HEK293 (cell line): ENCODE measurements around the gene DHX16.
A peak's percentile ranks its signal among the peaks of the same experiment; 100 is the strongest.

Experiments used
- BCL11B ChIP-seq: fragments of 450-650 bp; formaldehyde crosslinking; IDR thresholded peaks from 2 replicates; pipeline ENCODE4 v1.5.1; 2016; ENCODE audit warnings: low read depth, missing biosample characterization, missing genetic modification characterization
- GLI2 ChIP-seq: fragments of 450-650 bp; formaldehyde crosslinking; IDR thresholded peaks from 2 replicates; pipeline ENCODE4; 2017; ENCODE audit warnings: missing biosample characterization, missing genetic modification characterization, low read depth, borderline replicate concordance
- GLIS2 ChIP-seq: fragments of 450-650 bp; formaldehyde crosslinking; IDR thresholded peaks from 2 replicates; pipeline ENCODE4 v1.5.1; 2016; ENCODE audit warnings: missing biosample characterization, missing genetic modification characterization
- MEIS1 ChIP-seq: sonication (generic); formaldehyde crosslinking; IDR thresholded peaks from 2 replicates; pipeline ENCODE4 v1.8.1; 2022; ENCODE audit warnings: missing genetic modification reagents, mild to moderate bottlenecking, borderline replicate concordance
- OVOL3 ChIP-seq: fragments of 450-650 bp; formaldehyde crosslinking; IDR thresholded peaks from 2 replicates; pipeline ENCODE4 v1.5.1; 2016; ENCODE audit warnings: missing biosample characterization, missing genetic modification characterization
- RBAK ChIP-seq: fragments of 450-650 bp; formaldehyde crosslinking; IDR thresholded peaks from 2 replicates; pipeline ENCODE4 v1.5.1; 2016; ENCODE audit warnings: missing biosample characterization, missing genetic modification characterization
- TRIM28 ChIP-seq: IDR thresholded peaks from 2 replicates; pipeline ENCODE4 v1.6.1; 2011; ENCODE audit warnings: low read length, control low read depth, borderline replicate concordance
- TSHZ1 ChIP-seq: fragments of 450-650 bp; formaldehyde crosslinking; IDR thresholded peaks from 2 replicates; pipeline ENCODE4 v1.5.1; 2016; ENCODE audit warnings: missing biosample characterization, missing genetic modification characterization, borderline replicate concordance
- ZBTB17 ChIP-seq: fragments of 450-650 bp; formaldehyde crosslinking; IDR thresholded peaks from 2 replicates; pipeline ENCODE4 v1.5.1; 2016; ENCODE audit warnings: missing biosample characterization, missing genetic modification characterization
- ZNF140 ChIP-seq: fragments of 450-650 bp; formaldehyde crosslinking; IDR thresholded peaks from 2 replicates; pipeline ENCODE4 v1.5.1; 2016; ENCODE audit warnings: missing biosample characterization, missing genetic modification characterization
- ZNF157 ChIP-seq: fragments of 450-650 bp; formaldehyde crosslinking; IDR thresholded peaks from 2 replicates; pipeline ENCODE4 v1.5.1; 2016; ENCODE audit warnings: missing biosample characterization, missing genetic modification characterization
- ZNF169 ChIP-seq: fragments of 450-650 bp; formaldehyde crosslinking; IDR thresholded peaks from 2 replicates; pipeline ENCODE4 v1.5.1; 2016; ENCODE audit warnings: missing biosample characterization, missing genetic modification characterization
- ZNF184 ChIP-seq: fragments of 450-650 bp; IDR thresholded peaks from 2 replicates; pipeline ENCODE4 v1.5.1; 2018; ENCODE audit warnings: missing biosample characterization, mild to moderate bottlenecking, missing genetic modification characterization
- ZNF2 ChIP-seq: fragments of 450-650 bp; formaldehyde crosslinking; IDR thresholded peaks from 2 replicates; pipeline ENCODE4 v1.5.1; 2016; ENCODE audit warnings: missing biosample characterization, missing genetic modification characterization
- ZNF214 ChIP-seq: fragments of 450-650 bp; formaldehyde crosslinking; IDR thresholded peaks from 2 replicates; pipeline ENCODE4 v1.5.1; 2017; ENCODE audit warnings: missing biosample characterization, mild to moderate bottlenecking, missing genetic modification characterization, borderline replicate concordance
- ZNF26 ChIP-seq: fragments of 450-650 bp; formaldehyde crosslinking; IDR thresholded peaks from 2 replicates; pipeline ENCODE4 v1.5.1; 2016; ENCODE audit warnings: missing biosample characterization, missing genetic modification characterization
- ZNF335 ChIP-seq: fragments of 450-650 bp; formaldehyde crosslinking; conservative IDR thresholded peaks from 2 replicates; pipeline ENCODE4 v1.5.1; 2016; ENCODE audit warnings: missing biosample characterization, missing genetic modification characterization
- ZNF473 ChIP-seq: fragments of 450-650 bp; formaldehyde crosslinking; IDR thresholded peaks from 2 replicates; pipeline ENCODE4 v1.5.1; 2017; ENCODE audit warnings: missing biosample characterization, missing genetic modification characterization
- ZNF488 ChIP-seq: fragments of 450-650 bp; formaldehyde crosslinking; IDR thresholded peaks from 2 replicates; pipeline ENCODE4 v1.5.1; 2016; ENCODE audit warnings: missing biosample characterization, missing genetic modification characterization
- ZNF549 ChIP-seq: fragments of 450-650 bp; IDR thresholded peaks from 2 replicates; pipeline ENCODE4 v1.5.1; 2018; ENCODE audit warnings: missing biosample characterization, missing genetic modification characterization, mild to moderate bottlenecking, inconsistent platforms, moderate library complexity
- ZNF580 ChIP-seq: fragments of 450-650 bp; formaldehyde crosslinking; IDR thresholded peaks from 2 replicates; pipeline ENCODE4 v1.5.1; 2016; ENCODE audit warnings: missing biosample characterization, missing genetic modification characterization
- ZNF624 ChIP-seq: fragments of 450-650 bp; formaldehyde crosslinking; IDR thresholded peaks from 2 replicates; pipeline ENCODE4 v1.5.1; 2017; ENCODE audit warnings: missing biosample characterization, missing genetic modification characterization
- ZNF645 ChIP-seq: fragments of 450-650 bp; formaldehyde crosslinking; IDR thresholded peaks from 2 replicates; pipeline ENCODE4; 2016; ENCODE audit warnings: missing biosample characterization, missing genetic modification characterization
- ZNF692 ChIP-seq: fragments of 450-650 bp; formaldehyde crosslinking; IDR thresholded peaks from 2 replicates; pipeline ENCODE4 v1.5.1; 2016; ENCODE audit warnings: missing biosample characterization, missing genetic modification characterization
- ZNF837 ChIP-seq: fragments of 450-650 bp; formaldehyde crosslinking; IDR thresholded peaks from 2 replicates; pipeline ENCODE4 v1.5.1; 2016; ENCODE audit warnings: missing biosample characterization, missing genetic modification characterization
- ZSCAN18 ChIP-seq: fragments of 450-650 bp; formaldehyde crosslinking; IDR thresholded peaks from 2 replicates; pipeline ENCODE4 v1.5.1; 2016; ENCODE audit warnings: missing biosample characterization, missing genetic modification characterization
- ZSCAN23 ChIP-seq: fragments of 450-650 bp; formaldehyde crosslinking; IDR thresholded peaks from 2 replicates; pipeline ENCODE4 v1.5.1; 2016; ENCODE audit warnings: missing biosample characterization, missing genetic modification characterization
- ZSCAN5A ChIP-seq: fragments of 450-650 bp; formaldehyde crosslinking; IDR thresholded peaks from 2 replicates; pipeline ENCODE4 v1.5.1; 2016; ENCODE audit warnings: missing biosample characterization, missing genetic modification characterization

DHX16 gene

GRCh38 chr6:30616811-30617564 is 55.8 kb downstream of the DHX16 start, which contains the start of gene PPP1R10 (continued):
- TF ChIP-seq OVOL3 (tag by site-specific recombination) (peak; percentile 38; the same call in 1 of the 2 replicates), ZSCAN18 (tag by site-specific recombination) (peak; percentile 60; the same call in 1 of the 2 replicates), ZSCAN23 (tag by site-specific recombination) (peak; percentile 73), GLIS2 (no peak; the same call in 1 of the 2 replicates), ZNF26 (no peak), MEIS1 (CRISPR knock-in tag) (no peak), ZBTB17 (tag by site-specific recombination) (no peak; the same call in 1 of the 2 replicates), TSHZ1 (tag by site-specific recombination) (no peak), ZNF549 (tag by site-specific recombination) (no peak), ZSCAN5A (tag by site-specific recombination) (peak; percentile 59; the same call in 1 of the 2 replicates), ZNF169 (tag by site-specific recombination) (no peak), ZNF214 (tag by site-specific recombination) (no peak), ZNF184 (tag by site-specific recombination) (no peak; the same call in 1 of the 2 replicates), ZNF140 (tag by site-specific recombination) (no peak), TRIM28 (no peak), GLI2 (tag by site-specific recombination) (no peak), ZNF488 (tag by site-specific recombination) (0 out of 2 replicates have a peak, but pooled peaks have one; percentile 26), ZNF335 (no peak), ZNF473 (tag by site-specific recombination) (no peak), ZNF837 (tag by site-specific recombination) (no peak), ZNF692 (tag by site-specific recombination) (peak; percentile 14; the same call in 1 of the 2 replicates), RBAK (no peak), ZNF580 (tag by site-specific recombination) (peak; percentile 54; the same call in 1 of the 2 replicates), ZNF157 (tag by site-specific recombination) (no peak), ZNF624 (tag by site-specific recombination) (peak; percentile 72; the same call in 1 of the 2 replicates), ZNF2 (peak; percentile 90), BCL11B (no peak), ZNF645 (tag by site-specific recombination) (peak; percentile 58; the same call in 1 of the 2 replicates)
